NK-92 (cell line): Measurements from ENCODE around the gene HOXB6.

Experiments used
- DNase-seq: peaks from one replicate; lab custom pipeline; 2025; ENCODE audit not compliant: unreplicated experiment; lab: John Stamatoyannopoulos, UW

The HOXB6 gene

GRCh38 chr17:48636177-48637018 lies 31.6 kb upstream of the HOXB6 start:
- no peak for DNase-seq

GRCh38 chr17:48634493-48635208 lies 29.9 kb upstream of the HOXB6 start:
- no peak for DNase-seq

DNA sequence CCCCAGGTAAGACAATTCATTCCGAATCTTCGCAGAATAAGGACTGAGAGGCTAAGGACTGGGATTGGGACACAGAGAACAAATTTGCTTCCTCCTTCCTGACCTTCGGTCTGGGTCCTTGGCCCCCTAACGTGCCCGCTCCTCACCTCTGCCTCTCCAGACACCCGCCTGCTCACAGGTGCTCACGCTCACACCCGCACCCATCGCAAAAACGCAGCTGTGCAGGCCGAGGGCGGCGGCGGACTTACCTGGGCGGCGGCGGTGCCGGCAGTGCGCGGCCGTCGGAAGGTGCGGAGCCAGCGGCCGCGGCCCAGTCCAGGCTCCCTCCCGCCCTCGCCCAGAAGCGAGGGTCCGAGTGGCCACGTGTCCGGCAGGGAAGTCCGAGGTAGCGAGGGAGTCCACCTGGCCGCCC lies 28.5 kb upstream of the HOXB6 start:
- no peak for DNase-seq

DNA sequence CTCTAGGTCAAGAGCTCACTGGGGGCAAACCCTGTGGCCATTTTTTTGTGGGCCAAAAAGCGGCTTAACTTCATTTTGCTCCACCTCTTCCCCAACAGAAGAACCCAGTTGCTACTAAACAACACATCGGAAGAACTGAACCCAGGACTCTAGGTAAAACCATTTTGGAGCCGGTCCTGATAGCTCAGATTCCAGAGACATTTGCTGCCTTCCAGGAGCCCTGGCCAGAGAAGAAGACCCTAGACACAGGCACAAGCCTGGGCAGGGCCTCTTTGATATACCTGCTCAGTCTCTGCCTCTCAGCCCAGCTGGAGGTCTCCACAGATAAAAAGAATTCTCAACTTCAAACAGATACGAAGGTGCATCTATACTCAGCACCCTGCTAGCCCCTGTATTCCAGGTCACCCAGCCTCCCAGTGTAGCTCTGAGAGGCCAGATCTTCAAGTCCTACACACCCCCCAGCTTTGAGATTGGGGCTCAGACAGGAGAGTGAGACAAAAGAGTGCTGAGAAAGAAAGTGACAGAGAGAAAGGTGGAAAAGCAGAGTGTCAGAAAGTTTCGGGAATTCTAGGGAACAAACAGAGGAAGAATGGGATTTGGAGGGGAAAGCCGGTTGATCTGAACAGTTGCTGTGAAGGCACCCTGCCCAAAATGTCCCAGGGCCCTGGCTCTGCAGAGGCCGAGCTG lies 27.9 kb upstream of the HOXB6 start:
- no peak for DNase-seq

GRCh38 chr17:48631693-48632578 lies 27.1 kb upstream of the HOXB6 start:
- no peak for DNase-seq

- DNase-seq: no peak
Measured at GRCh38 chr17:48630925-48631692, 26.3 kb upstream of the HOXB6 start.

DNA sequence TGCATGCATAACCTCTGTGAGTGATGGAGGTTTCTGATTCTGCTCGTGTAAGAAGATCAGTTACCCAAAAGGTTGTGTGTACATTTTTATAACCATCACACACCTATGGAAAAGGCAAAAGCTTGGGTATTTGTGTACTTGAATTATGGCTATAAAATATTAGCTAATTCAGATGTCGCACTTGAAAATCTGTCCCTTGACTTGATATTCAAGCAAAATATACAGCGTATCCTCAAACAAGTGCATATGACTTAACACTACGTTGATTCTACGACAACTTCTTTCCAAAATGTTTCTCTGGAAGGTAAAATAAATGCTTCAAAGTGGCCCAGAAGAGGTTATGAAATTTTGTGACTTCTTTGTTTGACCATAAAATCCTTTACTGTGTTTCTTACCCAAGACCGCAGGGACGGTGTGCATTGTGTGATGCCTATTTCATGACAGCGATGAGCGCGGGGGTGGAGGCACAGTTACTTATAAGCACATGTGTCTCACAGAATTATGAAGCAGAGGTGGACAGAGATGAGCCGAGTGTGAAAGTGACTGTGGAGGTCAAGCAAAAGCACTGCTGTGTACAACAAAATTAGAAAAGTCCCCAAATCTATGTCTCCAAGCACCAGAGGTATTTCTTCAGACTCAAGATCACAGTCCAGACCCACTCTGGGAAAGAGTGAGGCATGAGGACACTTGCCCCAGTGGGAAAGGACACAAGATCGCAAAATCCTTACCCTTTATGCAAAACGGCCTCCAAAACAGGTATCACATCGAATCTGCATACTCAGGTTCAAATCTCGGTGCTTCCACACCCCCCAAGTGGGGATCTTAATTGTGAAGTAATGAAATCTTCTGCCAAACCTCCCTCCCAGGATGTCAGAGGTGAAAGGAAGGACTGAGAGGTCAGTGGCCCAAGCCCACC lies 25.5 kb upstream of the HOXB6 start:
- DNase-seq: no peak

DNA sequence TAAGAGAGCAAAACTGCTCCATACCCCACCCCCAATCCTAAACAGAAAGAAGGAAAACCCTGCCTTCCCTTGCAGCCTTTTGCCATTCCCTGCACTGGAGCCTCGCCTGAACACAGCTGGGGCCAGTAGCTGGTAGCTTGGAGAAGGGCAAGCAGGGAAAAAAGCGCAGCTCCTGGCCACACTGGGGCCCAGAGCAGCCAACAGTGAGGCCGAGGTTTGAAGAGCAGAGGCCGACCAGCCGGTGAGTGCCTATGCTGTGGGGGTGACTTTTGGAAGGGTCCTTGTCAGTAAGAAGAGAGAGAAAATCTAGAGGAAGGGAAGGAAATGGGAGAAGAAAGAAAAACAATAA lies 24.6 kb upstream of the HOXB6 start:
- DNase-seq: no peak

DNA sequence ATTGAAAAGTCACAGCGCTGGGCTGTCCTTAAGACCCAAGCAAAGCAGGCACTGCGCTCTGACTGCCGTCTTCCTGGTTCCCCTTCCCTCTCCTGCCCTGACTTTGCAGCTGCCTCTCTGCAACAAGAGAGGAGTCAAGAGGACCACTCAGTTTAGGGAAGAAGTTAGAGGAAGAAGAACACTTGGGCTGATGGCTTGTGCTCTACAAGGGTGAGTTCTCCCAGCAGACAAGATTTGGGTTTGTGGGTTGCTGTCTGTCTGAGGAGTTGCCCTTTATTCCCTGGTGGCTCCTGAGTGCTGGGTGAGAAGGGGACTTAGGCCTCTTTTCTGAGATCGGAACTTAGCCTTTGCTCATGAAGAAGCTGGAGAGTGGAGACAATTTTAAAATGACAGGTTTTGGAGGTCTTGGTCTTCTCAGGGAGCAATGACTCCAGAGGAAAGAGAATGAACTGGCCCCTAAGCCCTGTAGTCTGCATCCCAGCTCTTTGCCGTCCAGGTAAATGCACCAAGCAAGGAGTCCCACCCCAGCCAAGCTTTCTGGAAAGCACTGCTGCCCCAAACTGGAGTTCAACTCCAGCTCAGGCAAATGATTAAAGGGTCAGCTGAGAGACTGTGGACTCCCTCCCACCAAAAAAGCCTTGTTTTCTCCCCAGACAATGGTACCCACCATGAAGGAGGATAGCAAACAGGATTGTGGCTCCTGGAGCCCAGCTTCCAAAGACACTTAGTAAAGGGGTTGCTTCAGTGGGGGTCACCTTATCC lies 24.0 kb upstream of the HOXB6 start:
- DNase-seq: no peak

DNA sequence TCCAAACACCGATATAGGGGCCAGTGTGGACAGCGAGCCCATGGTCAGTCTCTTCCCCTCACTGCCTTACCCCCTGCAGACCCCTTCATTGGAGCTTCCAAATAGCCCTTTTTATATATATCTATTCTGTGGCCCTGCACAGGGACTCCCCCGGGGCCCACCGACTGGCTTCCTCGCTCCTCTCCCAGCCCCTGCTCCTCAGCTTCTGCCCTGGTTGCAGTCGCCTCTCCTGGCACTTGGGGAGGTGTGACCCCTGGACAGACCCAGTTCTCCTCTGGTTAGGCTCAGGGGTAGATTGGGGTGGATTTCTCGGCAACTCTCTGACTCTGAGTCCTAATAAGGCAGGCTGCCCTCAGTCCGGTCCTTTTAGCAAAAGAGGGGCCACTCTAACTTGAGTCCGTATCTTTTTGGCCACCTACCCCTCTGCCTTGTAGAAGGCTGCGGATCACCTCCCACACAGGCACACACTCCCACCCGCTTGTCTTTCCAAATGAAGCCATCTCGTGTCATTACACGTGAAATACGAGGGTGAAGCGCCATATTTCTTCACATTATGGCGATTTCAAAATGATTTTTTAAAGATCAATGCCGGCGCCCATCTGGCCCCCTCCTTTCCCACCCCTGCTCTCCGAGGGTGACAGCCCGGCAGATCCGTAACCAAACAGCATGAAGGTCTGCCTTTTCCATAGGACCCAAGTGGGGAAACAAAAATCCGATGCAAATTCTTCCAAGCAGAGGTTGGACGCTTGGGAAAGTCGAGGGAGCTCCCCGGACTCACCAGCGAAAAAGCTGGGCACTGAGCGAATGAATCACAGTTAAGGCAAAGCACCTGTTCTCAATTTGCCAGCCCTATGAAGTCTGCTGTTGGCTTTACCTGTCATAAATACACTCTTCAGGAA lies 23.1 kb upstream of the HOXB6 start:
- no peak for DNase-seq

GRCh38 chr17:48627118-48627597 lies 22.4 kb upstream of the HOXB6 start:
- no peak for DNase-seq

- no peak for DNase-seq
Measured at GRCh38 chr17:48626245-48627117, 21.7 kb upstream of the HOXB6 start, which contains the start of gene HOXB9. Gene HOXB9, minus strand, starts transcription at chr17:48626358. Its CDS starts 89 bp downstream, at chr17:48626269.

- no peak for DNase-seq
Measured at GRCh38 chr17:48625495-48626244, 20.9 kb upstream of the HOXB6 start.

- no peak for DNase-seq
Measured at GRCh38 chr17:48624544-48625494, 20.0 kb upstream of the HOXB6 start.
